Chondrocyte (in vitro differentiated cells): ENCODE results near the gene EIF3F. TPM values are rescaled to one million over a fixed set of nuclear protein-coding genes. Genes with fewer than 3 reads are reported as not detected.
A peak's percentile ranks its signal among the peaks of the same experiment; 100 is the strongest.

Experiments used
- DNase-seq: peaks from one replicate; pipeline ENCODE4 v3.0.0; 2021; ENCODE audit warnings: mixed read lengths, low spot score
- H3K27ac Mint-ChIP-seq: one replicate; pipeline ENCODE4 v1.8.0; 2021; ENCODE audit warnings: mild to moderate bottlenecking, moderate library complexity, mixed read lengths; ENCODE audit not compliant: unreplicated experiment
- H3K27me3 Mint-ChIP-seq: 2 replicates; pipeline ENCODE4 v1.8.0; 2021; ENCODE audit warnings: low read depth, mixed read lengths
- H3K36me3 Mint-ChIP-seq: 2 replicates; pipeline ENCODE4 v1.8.0; 2021; ENCODE audit warnings: low read depth, mixed read lengths
- H3K4me1 Mint-ChIP-seq: 2 replicates; pipeline ENCODE4 v1.8.0; 2021; ENCODE audit warnings: low read depth, mild to moderate bottlenecking, mixed read lengths
- H3K4me3 Mint-ChIP-seq: one replicate; pipeline ENCODE4 v1.8.0; 2021; ENCODE audit warnings: mild to moderate bottlenecking, moderate library complexity, mixed read lengths; ENCODE audit not compliant: unreplicated experiment
- H3K9me3 Mint-ChIP-seq: 2 replicates; pipeline ENCODE4 v1.8.0; 2021; ENCODE audit warnings: low read depth, mixed read lengths
- total RNA-seq: library from RNA; stranded (reverse); gene quantifications from 3 replicates; pipeline ENCODE4 v1.2.1, GENCODE V29; 2021
- TF ChIP-seq, protein P1 (sequence below): fragments of 200-600 bp; sonication (generic); IDR thresholded peaks from 2 replicates; pipeline ENCODE4 v1.5.0; 2021; ENCODE audit warnings: antibody characterized with exemption, mild to moderate bottlenecking, moderate library complexity

EIF3F gene
- total RNA-seq, 1 donor from 2014 or later, result 225 TPM

DNA sequence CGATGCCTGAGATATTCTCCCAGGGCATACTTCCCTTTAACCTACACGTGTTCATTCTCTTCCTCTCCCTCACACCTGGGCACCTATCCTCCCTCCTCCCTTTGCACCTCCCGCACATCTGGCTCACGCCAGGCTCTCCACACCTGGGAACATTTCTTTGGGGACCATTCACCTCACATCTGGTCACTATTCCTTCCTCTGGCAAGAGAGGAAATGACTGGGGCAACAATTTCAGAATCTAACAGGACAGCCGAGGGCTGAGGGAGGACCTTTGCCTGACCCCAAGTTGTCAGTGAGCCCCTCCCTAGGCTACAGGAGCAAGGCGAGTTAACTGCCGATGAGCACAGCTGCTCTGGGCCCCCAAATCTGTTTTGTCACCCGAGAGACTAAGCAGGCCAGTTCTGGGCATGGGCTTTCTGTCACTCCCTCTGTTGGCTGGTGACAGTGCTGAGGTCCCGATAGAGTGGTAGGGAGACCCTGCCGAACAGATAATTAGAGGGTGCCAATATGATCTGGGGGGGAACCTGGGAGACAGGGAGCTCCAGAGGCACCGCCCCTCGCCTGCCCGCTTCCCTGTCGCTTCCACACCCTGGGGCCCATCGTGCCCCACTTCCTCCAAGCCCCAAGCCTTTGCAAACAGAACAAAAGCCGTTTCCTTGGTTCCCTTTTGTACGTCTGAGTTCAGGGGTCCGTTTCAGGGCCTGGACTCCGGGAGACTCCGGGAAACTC, 45.6 kb downstream of the EIF3F start:
- DNase-seq, result peak; percentile 56
- peaks cover 35% of the 10 kb centered on the region for H3K27me3 Mint-ChIP-seq
- H3K4me3 Mint-ChIP-seq, result no peak overlapping the region
- H3K4me1 Mint-ChIP-seq, result peaks cover 13% of the 10 kb centered on the region
- H3K27ac Mint-ChIP-seq, result no peak overlapping the region
- H3K36me3 Mint-ChIP-seq, result peaks cover 2% of the 10 kb centered on the region
- TF ChIP-seq, protein P1, sequence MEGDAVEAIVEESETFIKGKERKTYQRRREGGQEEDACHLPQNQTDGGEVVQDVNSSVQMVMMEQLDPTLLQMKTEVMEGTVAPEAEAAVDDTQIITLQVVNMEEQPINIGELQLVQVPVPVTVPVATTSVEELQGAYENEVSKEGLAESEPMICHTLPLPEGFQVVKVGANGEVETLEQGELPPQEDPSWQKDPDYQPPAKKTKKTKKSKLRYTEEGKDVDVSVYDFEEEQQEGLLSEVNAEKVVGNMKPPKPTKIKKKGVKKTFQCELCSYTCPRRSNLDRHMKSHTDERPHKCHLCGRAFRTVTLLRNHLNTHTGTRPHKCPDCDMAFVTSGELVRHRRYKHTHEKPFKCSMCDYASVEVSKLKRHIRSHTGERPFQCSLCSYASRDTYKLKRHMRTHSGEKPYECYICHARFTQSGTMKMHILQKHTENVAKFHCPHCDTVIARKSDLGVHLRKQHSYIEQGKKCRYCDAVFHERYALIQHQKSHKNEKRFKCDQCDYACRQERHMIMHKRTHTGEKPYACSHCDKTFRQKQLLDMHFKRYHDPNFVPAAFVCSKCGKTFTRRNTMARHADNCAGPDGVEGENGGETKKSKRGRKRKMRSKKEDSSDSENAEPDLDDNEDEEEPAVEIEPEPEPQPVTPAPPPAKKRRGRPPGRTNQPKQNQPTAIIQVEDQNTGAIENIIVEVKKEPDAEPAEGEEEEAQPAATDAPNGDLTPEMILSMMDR, result no peak
- no peaks in the 10 kb centered on the region for H3K9me3 Mint-ChIP-seq

DNA sequence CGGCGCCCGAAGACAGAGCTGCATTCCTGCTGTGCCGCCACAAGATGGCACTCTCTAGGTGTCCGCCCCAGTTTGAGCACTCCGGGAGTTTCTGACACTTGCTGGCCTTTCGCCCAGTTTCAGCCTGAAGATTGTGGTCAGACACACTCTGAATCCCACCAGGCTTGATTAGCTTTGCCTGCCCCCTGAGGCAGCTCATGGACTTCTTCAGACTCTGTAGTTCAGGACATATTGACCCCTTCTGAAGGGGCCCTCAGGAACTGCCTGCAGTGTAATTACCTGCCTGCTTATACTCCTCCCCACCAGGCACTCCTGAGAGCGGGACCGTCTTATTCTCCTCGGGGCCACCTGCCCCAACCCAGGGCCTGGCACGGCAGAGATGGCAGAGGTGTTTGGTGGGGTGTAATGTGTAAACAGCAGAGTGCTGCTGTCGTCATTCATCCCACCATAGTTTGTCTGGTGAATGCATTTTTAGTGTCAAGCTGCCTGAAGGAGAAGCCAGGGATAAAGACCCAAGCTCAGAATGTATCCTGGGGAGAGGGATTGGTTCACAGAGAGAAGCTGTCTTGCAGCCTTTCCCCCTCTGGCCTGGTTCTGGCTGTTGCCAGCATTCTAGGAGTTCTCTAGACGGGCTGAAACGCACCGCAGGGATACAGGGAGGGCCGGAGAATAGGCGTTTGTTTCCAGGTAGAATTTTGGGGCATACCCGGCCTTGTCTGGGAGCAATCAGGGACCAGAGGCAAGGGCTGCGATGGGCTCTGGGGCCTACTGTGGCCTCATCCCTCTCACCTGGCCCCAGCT, 46.4 kb downstream of the EIF3F start:
- TF ChIP-seq, protein P1, result peak; percentile 91
- peak; percentile 80 for DNase-seq
- H3K9me3 Mint-ChIP-seq, result no peaks in the 10 kb centered on the region
- peaks cover 2% of the 10 kb centered on the region for H3K36me3 Mint-ChIP-seq
- H3K4me1 Mint-ChIP-seq, result peaks cover 13% of the 10 kb centered on the region
- no peak overlapping the region for H3K27ac Mint-ChIP-seq
- no peak overlapping the region for H3K4me3 Mint-ChIP-seq
- peaks cover 41% of the 10 kb centered on the region for H3K27me3 Mint-ChIP-seq

DNA sequence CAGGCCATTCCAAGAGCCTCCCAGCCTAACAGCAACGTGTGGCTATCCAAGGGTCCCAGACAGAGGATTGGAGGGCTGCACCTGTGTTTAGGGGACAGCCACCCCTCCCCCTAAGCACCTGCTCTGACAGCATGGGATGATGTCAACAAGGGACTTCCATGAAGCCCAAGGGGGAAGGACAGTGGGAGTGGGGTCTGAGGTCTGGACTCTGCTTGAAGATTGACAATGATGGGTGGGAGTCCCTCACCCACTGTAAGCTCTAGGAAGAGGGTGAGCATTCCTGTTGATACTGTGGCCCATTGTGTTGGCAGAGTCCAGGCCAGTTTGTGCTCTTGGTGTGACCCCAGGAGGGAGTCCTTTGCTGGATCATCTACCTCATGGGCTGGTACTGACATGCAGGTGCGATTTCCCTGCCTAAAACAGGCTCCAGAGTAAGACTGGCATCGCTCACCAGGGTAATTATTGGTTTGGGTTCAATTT, 47.0 kb downstream of the EIF3F start:
- peaks cover 13% of the 10 kb centered on the region for H3K4me1 Mint-ChIP-seq
- no peaks in the 10 kb centered on the region for H3K9me3 Mint-ChIP-seq
- no peak for DNase-seq
- TF ChIP-seq, protein P1, result no peak
- peaks cover 2% of the 10 kb centered on the region for H3K36me3 Mint-ChIP-seq
- peaks cover 45% of the 10 kb centered on the region for H3K27me3 Mint-ChIP-seq
- no peak overlapping the region for H3K27ac Mint-ChIP-seq
- no peak overlapping the region for H3K4me3 Mint-ChIP-seq

DNA sequence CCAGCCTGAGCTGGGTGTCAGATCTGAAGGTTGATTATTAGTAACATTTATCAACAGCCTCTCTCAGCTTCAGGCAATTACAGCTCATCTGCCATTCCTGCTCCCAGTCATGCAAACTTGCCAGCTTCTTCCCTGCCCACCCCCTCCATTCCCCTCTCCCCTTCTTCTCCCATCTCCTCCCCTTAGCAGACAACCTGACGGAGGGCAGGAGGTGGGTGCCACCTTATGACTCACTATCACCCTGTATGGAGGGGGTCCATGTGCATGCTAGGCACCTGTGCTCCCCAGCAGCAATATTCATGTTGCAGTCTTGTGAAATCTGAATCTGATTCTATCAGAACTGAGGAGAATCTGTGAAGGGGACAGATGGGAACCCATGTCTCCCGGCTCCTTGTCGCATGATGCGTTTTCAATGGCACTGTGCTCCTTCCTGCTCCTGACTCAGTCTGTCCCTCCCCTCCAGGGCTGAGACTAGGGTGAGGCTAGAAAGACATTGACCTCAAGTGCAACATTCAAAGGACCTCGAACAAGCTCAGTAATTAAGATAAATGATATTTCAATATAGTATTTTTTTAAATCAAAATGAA, 47.6 kb downstream of the EIF3F start:
- DNase-seq, result peak; percentile 37
- Mint-ChIP-seq H3K9me3 (no peaks in the 10 kb centered on the region), H3K36me3 (peaks cover 2% of the 10 kb centered on the region), H3K27me3 (peaks cover 45% of the 10 kb centered on the region), H3K4me1 (peaks cover 13% of the 10 kb centered on the region), H3K27ac (no peak overlapping the region), H3K4me3 (no peak overlapping the region)
- TF ChIP-seq, protein P1, result no peak

DNA sequence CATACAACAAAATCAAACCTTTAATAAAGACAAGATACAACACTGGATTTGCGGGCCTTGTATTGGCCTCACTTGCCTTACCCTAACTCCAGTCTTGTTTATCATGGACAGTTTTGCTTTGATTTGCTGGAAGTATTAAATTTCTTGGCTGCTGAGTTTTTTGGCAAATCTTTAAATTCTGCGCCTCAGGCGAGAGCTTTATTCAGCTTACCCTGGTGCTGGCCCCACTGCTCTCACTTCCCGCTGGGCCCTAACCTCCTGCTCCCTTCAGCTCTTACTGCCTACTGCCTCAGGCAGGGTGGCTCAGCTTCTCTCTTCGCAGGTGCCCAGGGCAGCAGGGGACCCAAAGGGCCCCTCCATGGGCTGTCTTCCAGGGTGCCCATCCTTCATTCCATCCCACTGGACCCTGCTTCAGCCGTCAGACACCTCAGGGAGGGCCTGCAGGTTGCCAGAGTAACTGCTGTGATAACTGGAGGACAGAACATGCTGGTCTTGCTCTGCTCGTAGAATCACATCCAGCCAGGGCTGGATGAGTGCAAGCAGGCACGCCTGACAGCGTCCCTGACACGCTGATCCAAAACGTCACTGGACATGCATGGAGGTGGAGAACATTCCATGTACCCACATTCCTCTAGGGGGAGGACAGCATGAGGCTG, 48.2 kb downstream of the EIF3F start:
- no peak overlapping the region for H3K4me3 Mint-ChIP-seq
- H3K9me3 Mint-ChIP-seq, result no peaks in the 10 kb centered on the region
- H3K27me3 Mint-ChIP-seq, result peaks cover 41% of the 10 kb centered on the region
- H3K36me3 Mint-ChIP-seq, result peaks cover 2% of the 10 kb centered on the region
- TF ChIP-seq, protein P1, result no peak
- H3K4me1 Mint-ChIP-seq, result peaks cover 13% of the 10 kb centered on the region
- no peak overlapping the region for H3K27ac Mint-ChIP-seq
- DNase-seq, result peak; percentile 56
